ENCODE data around the gene GALNT16.

GALNT16 gene

DNA sequence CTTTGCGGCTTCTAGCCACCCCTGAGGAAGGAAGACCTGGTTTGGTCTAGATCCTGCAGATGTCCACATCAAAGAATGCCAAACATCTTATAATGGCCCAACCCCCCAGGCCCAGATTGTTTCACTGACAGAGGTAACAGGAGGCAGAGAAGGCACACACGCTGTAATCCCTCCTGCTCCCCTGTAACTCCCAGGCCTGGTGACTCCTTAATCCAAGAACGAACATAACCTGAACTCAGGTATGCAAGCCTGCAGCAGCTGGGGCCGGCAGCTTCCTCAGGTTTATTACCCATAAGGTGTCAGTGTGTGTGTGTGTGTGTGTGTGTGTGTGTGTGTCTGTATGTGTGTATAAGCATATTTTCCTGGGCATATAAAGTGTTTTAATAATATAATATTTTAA lies 85.4 kb downstream of the GALNT16 start:
- no peak overlapping the region for H3K27ac ChIP-seq
- H3K4me2 ChIP-seq: no peak overlapping the region

DNA sequence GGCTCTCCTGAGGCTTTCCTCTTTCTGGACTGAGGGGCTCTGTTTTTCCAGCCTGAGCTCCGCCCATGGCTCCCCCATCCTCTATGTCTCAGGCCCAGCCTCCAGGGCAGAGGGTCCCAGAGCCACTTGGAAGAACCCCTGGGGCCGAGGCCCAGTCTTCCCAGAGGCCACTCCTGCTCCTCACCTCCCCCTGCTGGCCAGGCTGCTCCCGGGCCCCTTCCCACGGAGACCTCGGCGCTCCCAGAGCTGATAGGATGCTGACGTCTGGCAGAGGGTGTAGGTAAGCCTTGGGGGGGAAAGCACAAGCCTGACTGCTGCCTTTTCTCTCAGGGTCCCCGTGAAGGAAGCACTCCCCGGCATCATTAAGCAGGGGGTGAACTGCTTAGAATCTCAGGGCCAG lies 86.8 kb downstream of the GALNT16 start:
- Histone ChIP-seq H3K9ac (no peak overlapping the region), H3K4me1 (ENCODE audit: low read depth, poor library complexity, severe bottlenecking) (no peaks in the 10 kb centered on the region), H4K20me1 (ENCODE audit: insufficient read depth) (no peaks in the 10 kb centered on the region), H3K79me2 (ENCODE audit: insufficient read depth, low read depth) (no peaks in the 10 kb centered on the region), H2AFZ (ENCODE audit: low read depth) (no peak overlapping the region), H3K27ac (no peak overlapping the region), H3K4me2 (no peak overlapping the region), H3K4me3 (IDR thresholded peaks at IDR 0.05; ENCODE audit: insufficient read depth, low read depth, low read length) (no peak overlapping the region), H3K27me3 (ENCODE audit: insufficient read depth, low read depth) (no peaks in the 10 kb centered on the region), H3K36me3 (ENCODE audit: insufficient read depth) (no peaks in the 10 kb centered on the region)
- TF ChIP-seq, protein P1, sequence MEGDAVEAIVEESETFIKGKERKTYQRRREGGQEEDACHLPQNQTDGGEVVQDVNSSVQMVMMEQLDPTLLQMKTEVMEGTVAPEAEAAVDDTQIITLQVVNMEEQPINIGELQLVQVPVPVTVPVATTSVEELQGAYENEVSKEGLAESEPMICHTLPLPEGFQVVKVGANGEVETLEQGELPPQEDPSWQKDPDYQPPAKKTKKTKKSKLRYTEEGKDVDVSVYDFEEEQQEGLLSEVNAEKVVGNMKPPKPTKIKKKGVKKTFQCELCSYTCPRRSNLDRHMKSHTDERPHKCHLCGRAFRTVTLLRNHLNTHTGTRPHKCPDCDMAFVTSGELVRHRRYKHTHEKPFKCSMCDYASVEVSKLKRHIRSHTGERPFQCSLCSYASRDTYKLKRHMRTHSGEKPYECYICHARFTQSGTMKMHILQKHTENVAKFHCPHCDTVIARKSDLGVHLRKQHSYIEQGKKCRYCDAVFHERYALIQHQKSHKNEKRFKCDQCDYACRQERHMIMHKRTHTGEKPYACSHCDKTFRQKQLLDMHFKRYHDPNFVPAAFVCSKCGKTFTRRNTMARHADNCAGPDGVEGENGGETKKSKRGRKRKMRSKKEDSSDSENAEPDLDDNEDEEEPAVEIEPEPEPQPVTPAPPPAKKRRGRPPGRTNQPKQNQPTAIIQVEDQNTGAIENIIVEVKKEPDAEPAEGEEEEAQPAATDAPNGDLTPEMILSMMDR (conservative IDR thresholded peaks at IDR 0.05; ENCODE audit: low read depth, low read length): peak; percentile 32; the same call in 1 of the 2 replicates

More for the DNA sequence above, 85.4 kb downstream of the GALNT16 start:
- no peaks in the 10 kb centered on the region for H3K36me3 ChIP-seq (ENCODE audit: insufficient read depth)
- no peak overlapping the region for H3K4me3 ChIP-seq (IDR thresholded peaks at IDR 0.05; ENCODE audit: insufficient read depth, low read depth, low read length)
- no peaks in the 10 kb centered on the region for H3K4me1 ChIP-seq (ENCODE audit: low read depth, poor library complexity, severe bottlenecking)
- no peak overlapping the region for H2AFZ ChIP-seq (ENCODE audit: low read depth)
- no peaks in the 10 kb centered on the region for H3K27me3 ChIP-seq (ENCODE audit: insufficient read depth, low read depth)
- no peaks in the 10 kb centered on the region for H4K20me1 ChIP-seq (ENCODE audit: insufficient read depth)
- TF ChIP-seq, protein P1 (conservative IDR thresholded peaks at IDR 0.05; ENCODE audit: low read depth, low read length): no peak
- H3K79me2 ChIP-seq (ENCODE audit: insufficient read depth, low read depth): no peaks in the 10 kb centered on the region
- no peak overlapping the region for H3K9ac ChIP-seq

DNA sequence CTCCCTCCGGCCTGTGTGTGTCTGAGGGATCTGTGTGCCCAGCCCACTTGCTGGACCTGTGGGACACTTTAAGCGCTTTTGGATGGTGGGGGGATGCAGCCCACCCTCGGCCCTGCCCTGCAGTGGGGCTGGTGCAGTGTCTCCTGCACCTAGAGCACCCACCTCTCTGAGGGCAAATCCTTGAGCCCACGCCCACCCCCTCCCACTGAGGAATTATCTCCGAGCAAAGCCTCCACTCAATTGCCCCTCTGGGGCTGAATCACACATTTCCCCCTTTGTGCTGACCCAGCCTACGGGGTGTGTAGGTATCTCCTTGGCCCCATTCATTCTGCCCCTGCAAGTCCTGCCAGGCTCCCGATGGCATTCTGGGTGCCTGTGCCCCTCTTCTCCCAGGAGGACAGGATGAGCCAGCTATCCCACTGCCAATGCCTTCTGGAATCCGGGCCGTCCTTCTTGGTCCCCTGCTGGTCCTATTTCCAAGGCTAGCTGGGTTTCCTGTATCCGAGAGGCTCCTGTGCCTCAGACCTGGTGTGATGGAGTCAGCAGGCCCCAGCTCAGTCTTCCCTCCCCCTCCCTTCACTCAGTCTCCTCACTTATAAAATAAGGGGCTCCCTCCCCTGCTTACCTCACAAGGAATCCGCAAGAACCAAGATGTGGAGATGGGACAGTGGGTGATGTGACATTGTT lies 89.3 kb downstream of the GALNT16 start:
- TF ChIP-seq, protein P1 (conservative IDR thresholded peaks at IDR 0.05; ENCODE audit: low read depth, low read length): no peak

DNA sequence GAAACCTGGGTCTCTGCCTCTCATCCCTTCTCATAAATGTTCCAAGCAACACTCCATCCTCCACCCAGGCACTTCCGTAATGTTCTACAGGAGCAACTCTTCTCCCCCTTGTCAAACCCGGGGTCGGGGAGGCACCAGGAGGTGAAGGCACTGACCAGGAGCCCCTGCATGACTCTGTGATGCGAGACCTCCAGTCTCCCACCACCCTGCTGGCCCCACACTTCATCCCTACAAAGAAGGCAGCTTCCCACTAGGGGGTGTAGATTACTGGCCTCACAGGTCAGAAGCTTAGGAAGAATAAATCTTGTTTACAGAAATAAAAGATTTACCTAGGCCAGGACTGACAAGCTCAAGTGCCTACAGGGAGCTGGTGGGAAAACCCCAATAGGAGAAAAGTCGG lies 90.9 kb downstream of the GALNT16 start:
- Histone ChIP-seq H3K27ac (no peak overlapping the region), H3K4me1 (ENCODE audit: low read depth, poor library complexity, severe bottlenecking) (peaks cover 25% of the 10 kb centered on the region), H3K4me2 (no peak overlapping the region), H3K36me3 (ENCODE audit: insufficient read depth) (no peaks in the 10 kb centered on the region), H2AFZ (ENCODE audit: low read depth) (no peak overlapping the region), H3K27me3 (ENCODE audit: insufficient read depth, low read depth) (no peaks in the 10 kb centered on the region), H3K9ac (no peak overlapping the region), H3K4me3 (IDR thresholded peaks at IDR 0.05; ENCODE audit: insufficient read depth, low read depth, low read length) (no peak overlapping the region), H3K79me2 (ENCODE audit: insufficient read depth, low read depth) (no peaks in the 10 kb centered on the region), H4K20me1 (ENCODE audit: insufficient read depth) (no peaks in the 10 kb centered on the region)
- TF ChIP-seq, protein P1 (conservative IDR thresholded peaks at IDR 0.05; ENCODE audit: low read depth, low read length): no peak

More for the DNA sequence above, 89.3 kb downstream of the GALNT16 start:
- Histone ChIP-seq H3K4me3 (IDR thresholded peaks at IDR 0.05; ENCODE audit: insufficient read depth, low read depth, low read length) (no peak overlapping the region), H3K4me1 (ENCODE audit: low read depth, poor library complexity, severe bottlenecking) (peaks cover 11% of the 10 kb centered on the region), H3K4me2 (no peak overlapping the region), H3K27me3 (ENCODE audit: insufficient read depth, low read depth) (no peaks in the 10 kb centered on the region), H3K9ac (no peak overlapping the region), H3K27ac (no peak overlapping the region), H4K20me1 (ENCODE audit: insufficient read depth) (no peaks in the 10 kb centered on the region), H3K79me2 (ENCODE audit: insufficient read depth, low read depth) (no peaks in the 10 kb centered on the region), H3K36me3 (ENCODE audit: insufficient read depth) (no peaks in the 10 kb centered on the region), H2AFZ (ENCODE audit: low read depth) (no peak overlapping the region)
